Activated CD4-positive, CD25-positive, alpha-beta regulatory T cell (primary cell): ENCODE data around the gene PNPLA2.

Source experiments
- DNase-seq, 4 experiments: peaks; one replicate each; lab custom pipeline; 2025; lab: John Stamatoyannopoulos, UW

The PNPLA2 gene

DNA sequence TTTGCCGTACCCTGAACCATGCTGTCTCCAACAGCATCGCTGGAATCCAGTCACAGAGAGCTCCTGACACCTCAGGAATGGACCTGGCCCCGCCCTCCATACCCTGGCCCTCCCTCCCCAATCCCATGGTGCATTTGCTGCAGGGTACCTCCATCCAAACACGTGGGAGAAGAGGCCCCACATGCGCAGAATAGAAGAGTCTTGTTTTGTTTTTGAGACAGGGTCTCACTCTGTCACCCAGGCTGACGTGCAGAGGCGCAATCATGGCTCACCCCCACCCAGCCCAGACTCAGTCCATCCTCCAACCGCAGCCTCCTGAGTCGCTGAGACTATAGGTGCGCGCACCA, 2.3 kb upstream of the PNPLA2 start:
- DNase-seq: no peak

DNA sequence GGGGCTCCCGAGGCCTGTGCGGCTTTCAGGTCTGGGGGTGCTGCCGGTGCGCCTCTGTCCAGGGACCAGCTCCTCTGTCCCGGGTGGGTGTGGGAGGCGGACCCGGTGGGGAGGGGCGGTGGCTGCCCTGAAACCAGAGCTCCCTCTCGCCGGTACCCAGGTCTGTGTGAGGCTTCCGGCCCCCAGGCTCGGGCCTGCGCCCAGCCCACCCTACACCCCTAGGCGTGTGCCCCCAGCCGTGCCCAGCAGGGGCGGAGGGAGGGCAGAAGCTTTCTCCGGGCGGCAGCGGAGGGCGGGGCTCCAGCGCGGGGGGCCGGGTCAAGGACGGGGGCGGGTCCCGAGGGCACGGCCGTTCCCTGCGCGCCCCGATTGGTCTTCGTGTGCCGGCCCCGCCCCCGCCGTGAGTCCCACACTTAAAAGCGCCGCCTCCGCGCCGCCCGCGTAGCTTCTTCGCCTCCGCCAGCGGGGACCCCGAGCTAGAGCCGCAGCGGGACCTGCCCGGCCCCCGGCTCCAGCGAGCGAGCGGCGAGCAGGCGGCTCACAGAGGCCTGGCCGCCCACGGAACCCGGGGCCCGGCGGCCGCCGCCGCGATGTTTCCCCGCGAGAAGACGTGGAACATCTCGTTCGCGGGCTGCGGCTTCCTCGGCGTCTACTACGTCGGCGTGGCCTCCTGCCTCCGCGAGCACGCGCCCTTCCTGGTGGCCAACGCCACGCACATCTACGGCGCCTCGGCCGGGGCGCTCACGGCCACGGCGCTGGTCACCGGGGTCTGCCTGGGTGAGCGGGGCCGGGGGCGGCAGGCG, 616 bp downstream of the PNPLA2 start:
- peak; percentile 85 to 91 (median 88) for DNase-seq

DNA sequence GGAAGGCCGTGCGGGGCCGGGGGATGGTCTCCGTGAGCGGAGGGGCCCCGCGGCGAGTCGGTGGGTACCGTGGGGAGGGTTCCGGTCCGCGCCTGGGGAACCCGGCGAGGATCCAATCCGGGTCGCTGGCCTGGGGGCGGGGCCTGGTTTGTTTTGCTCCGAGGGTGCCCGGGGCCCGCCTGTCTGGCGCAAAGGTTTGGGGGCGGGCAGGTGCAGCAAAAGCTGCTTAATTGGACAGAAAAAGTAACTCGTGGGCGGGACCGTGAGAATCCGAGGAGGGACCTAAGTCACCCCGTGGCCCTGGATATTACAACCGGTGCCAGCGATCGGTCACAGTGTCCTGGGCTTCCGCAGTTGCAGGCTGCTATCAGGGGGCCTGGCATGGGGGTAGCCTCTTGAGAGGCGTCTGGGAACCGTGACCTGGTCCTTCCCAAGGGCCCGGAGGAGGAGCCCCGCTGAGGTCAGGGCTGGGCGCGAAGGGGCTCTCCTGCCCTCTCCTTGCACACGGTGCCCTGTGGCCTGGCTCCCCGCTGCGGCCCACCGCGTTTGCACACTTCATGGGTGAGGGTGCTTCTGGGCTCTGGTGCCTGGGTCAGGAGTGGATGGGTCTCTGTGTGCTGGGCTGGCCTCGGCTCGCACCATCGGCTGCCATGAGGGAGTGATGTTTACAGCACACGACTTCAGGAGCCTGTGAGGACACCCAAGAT, 1.4 kb downstream of the PNPLA2 start:
- peak; percentile 84 to 96 (median 90) for DNase-seq

DNA sequence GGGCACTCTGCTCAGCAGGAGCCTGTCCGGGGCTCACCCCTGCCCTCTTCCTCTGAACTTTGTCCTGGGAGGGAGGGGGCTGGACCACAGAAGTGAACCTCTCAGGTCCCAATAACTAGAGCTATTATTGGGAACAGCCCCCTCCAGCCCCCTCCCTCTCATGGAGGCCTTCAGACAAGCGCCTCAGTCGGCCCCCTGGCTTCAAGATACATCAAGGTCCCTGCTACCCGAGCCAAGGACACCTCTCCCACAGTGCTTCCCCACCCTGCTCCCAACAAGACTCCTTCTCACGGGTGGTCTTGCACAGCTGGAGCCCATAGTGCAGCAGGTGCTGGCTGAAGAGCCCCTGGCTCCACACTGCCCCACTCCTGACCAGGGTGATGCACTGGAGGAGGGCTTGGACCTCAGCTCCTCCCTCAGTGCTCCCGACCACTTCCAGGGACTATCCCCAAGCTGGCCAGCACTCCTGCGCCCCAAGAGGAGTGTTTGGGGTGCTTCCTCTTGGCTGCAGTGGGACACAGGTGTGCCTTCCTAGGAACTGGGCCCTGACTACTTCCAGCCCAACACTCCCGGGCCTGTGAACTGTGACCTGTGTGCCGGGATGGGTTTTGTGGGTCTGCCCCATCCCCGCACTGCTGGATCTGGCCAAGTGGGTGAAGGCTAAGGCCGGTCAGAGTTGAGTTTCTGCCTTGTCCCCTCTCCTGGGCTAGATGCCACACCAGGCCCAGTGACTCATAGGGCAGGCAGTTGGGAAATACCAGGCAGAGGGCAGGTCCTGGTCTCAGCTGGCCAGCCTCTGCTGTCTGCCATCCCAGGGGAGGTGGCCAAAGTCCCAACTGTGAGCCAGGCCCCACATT, 2.2 kb downstream of the PNPLA2 start:
- no peak for DNase-seq

DNA sequence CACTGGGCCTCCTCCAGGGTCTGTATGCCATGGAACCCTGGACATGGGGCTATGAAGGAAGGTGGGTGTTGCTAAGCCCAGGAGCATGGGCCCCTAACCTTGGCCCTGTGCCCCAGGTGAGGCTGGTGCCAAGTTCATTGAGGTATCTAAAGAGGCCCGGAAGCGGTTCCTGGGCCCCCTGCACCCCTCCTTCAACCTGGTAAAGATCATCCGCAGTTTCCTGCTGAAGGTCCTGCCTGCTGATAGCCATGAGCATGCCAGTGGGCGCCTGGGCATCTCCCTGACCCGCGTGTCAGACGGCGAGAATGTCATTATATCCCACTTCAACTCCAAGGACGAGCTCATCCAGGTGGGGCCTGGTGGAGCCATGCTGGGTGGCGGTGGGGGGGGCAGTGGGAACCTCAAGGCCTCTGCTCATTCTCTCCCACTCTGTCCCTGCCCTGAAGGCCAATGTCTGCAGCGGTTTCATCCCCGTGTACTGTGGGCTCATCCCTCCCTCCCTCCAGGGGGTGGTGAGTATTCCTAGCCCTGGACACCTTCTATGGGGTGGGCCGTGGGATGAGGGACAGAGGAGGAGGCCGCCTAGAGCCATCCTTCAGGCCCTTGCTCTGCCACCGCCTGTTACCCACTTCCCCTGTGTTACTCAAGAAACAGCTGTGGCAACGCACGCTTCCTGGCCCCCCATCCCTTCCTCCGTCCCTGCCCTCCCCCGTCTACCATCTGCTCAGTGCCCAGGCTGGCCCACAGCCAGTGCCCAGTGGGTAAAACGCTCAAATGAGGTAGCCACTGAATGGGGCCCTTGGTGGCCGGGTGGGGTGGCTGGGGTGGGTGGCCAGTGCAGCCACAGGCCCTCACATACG, 3.0 kb downstream of the PNPLA2 start:
- no peak for DNase-seq

DNA sequence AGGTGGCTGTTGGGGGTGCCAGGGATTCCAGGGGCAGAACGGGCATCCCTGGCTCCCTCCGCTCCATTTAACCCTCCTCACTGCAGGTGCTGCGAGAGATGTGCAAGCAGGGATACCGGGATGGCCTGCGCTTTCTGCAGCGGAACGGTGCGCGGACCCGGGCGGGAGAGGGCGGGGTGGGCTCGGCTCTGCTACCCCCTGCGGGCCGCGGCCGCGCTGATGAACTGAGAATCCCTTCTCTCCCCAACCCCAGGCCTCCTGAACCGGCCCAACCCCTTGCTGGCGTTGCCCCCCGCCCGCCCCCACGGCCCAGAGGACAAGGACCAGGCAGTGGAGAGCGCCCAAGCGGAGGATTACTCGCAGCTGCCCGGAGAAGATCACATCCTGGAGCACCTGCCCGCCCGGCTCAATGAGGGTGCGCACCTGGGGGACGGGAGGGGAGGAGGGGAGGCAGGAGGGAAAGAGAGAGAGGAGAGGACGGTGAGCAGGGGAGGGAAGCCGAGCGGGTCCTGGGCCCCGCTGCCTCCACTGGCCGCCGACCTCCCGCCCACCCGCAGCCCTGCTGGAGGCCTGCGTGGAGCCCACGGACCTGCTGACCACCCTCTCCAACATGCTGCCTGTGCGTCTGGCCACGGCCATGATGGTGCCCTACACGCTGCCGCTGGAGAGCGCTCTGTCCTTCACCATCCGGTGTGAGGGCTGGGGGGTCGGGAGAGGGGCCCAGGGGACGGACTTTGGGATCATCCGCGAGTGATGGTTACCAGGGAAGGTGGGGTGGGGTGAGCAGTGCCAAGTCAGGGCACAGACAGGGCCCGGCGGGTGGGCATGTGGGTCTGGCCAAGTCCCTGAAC, 5.0 kb downstream of the PNPLA2 start:
- DNase-seq: no peak

DNA sequence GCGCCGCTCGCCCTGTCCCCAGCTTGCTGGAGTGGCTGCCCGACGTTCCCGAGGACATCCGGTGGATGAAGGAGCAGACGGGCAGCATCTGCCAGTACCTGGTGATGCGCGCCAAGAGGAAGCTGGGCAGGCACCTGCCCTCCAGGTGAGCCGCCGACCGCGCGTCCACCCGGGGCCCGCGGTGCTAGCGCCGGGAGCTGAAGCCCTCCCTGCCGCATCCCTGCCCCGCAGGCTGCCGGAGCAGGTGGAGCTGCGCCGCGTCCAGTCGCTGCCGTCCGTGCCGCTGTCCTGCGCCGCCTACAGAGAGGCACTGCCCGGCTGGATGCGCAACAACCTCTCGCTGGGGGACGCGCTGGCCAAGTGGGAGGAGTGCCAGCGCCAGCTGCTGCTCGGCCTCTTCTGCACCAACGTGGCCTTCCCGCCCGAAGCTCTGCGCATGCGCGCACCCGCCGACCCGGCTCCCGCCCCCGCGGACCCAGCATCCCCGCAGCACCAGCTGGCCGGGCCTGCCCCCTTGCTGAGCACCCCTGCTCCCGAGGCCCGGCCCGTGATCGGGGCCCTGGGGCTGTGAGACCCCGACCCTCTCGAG, 5.7 kb downstream of the PNPLA2 start:
- no peak for DNase-seq

DNA sequence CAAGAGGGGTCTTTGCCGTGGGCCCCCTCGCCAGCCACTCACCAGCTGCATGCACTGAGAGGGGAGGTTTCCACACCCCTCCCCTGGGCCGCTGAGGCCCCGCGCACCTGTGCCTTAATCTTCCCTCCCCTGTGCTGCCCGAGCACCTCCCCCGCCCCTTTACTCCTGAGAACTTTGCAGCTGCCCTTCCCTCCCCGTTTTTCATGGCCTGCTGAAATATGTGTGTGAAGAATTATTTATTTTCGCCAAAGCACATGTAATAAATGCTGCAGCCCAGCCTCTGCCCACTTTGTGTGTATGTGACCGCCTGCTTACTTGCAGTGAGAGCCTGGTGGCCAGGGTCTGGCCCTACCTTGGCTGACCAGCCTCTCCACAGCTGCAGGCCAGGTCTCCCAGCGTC, 6.2 kb downstream of the PNPLA2 start:
- DNase-seq: no peak

DNA sequence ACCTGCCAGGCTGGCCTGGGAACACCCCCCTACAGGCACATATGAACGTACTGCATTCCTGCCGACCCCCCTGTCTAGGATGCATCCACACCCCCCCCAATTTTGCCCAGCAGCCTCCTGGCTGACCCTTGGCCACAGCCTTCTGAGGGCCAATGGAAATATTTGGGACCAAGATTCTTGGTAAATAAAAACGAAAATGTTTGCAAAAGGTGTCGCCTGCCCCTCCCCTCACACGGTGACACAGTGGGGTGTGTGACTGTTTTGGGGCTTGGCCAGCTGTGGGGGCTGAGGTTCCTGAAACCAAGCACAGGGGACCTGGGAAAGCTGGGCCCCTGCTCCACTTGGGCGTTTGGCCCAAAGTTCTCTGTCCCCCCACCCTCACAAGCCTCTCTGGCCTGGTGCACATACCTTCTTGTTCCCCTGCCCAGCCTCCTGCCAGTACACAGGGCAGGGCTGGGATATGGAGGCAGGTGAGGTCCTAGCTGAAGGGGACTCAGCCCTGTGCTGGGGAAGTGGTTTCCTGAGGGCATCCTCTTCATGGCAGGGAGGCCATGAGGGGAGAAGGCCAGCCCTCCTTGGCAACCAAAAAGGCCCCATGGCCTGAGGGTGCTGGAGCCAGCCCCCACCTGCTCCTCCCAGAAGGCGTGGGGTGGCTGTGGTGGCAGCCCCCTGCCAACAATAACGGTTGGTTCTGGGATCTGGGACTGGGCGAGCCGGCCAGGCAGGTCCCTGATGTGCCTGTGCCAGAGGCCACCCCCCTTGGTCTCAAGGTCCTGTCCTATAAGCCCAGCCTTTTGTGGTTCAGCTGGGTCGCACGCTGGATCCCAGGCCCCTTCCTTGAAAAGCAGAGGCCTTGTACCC, 6.9 kb downstream of the PNPLA2 start:
- DNase-seq: no peak

DNA sequence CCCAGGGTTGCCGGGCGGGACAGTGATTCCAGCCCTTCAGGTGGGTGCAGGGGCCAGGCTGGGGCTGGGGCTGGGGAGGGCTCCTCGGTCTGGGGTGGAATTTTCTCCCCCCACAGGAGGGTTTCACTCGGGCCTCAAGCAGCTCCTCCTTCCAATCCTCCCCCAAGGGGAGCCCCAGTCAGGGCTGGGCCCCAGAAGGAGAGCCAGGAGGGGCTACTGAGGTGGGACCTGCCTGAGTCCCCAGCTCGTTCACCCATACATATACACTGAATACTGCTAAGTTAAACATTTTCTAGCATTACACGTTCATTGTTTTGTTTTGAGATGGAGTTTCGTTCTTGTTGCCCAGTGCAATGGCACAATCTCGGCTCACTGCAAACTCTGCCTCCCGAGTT, 7.5 kb downstream of the PNPLA2 start:
- DNase-seq: no peak

DNA sequence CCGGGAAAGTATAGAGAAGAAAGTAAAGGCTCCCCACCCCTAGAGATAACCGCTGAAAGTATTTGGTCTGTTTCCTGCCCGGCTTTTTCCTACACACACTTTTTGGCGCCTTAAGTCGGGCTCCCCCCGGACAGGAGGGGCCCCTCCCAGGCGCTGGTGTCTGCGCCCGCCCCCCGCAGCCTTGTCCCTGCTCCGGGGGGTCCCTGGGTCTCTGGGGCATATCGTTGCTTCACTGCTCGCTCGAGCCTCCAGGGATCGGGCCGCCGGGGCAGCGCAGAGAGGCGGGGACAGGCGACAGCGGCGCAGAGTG, 8.1 kb downstream of the PNPLA2 start:
- DNase-seq: no peak

DNA sequence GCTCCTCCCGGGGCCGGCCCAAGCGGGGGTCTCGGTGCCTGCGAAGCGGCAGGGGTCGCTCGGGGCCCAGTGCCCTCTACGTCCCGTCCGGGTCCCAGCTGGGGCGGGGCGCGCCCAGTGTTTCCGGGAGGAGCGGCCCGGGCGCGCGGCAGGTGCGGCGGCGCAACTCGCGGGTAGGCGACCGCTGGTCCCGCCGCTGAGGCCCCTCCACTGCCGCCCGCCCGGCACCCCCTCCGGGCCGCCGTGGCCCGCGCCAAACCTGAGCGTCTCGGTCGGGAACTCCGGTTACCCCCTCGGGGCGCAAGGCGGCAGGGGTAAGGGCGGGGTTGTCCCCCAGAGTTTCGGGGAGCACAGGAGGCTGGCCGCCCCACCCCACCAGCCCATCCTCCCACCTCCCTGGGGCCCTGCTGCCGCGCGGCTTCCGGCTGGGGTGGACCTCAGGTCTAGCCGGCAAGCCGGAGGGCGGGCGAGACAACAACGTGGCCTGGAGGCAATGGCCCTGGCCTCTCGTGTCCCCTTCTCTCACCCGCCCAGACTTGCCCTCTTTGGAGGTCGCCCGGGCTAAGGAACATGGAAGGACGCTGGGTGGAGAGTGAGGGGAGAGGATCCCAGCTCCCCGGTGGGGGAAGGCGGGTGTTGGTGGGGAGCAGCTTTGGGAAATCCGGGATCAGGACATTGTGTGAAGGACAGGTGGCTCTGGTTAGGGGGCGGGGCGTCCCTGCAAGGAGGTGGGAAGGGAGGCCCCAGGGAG, 8.6 kb downstream of the PNPLA2 start:
- no peak for DNase-seq

DNA sequence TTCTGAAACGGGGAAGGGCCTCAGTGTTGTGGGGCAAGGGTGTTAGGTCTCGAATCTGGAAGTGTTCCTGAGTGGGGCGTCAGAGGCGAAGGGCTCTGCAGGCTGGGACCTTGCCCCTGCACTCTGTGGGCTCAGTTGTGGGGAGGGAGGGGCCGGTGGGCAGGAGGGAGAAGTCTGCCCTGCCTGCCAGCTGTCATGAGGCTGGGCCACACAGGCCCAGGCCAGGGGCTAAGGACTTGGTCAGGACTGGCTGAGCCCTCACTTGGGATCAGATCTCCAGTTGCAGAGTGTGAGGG, 9.1 kb downstream of the PNPLA2 start, which contains the start of gene CRACR2B:
Gene CRACR2B, plus strand, starts transcription at position 23 of the 296 bp plus-strand sequence. CDS start 689 bp downstream, outside the sequence.
- DNase-seq: no peak

DNA sequence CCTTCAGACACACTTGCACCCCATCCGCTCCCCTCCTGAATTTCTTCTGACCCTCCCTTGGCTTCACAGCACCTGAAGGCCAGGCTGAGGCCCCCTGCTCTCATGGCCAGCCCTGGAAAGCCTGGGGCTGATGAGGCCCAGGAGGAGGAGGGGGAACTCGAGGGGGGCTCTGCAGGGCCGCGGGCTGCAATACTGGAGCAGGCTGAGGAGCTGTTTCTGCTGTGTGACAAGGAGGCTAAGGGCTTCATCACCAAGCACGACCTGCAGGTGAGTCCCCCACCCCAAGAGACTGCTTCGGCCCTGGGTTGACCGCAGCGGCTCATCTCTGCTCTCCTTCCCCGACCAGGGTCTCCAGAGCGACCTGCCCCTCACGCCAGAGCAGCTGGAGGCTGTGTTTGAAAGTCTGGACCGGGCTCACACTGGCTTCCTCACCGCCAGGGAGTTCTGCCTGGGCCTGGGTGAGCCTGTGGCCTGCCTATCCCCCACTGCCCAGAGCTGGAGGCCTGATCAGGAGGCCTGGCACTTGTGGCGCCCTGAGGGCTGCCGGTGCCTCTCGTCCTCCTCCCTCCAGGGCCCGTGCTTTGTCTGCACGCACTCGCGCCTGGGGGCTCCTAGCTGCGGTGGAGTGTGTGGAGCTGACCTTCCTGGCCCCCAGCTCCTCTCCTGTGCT, 9.9 kb downstream of the PNPLA2 start:
- DNase-seq: no peak

DNA sequence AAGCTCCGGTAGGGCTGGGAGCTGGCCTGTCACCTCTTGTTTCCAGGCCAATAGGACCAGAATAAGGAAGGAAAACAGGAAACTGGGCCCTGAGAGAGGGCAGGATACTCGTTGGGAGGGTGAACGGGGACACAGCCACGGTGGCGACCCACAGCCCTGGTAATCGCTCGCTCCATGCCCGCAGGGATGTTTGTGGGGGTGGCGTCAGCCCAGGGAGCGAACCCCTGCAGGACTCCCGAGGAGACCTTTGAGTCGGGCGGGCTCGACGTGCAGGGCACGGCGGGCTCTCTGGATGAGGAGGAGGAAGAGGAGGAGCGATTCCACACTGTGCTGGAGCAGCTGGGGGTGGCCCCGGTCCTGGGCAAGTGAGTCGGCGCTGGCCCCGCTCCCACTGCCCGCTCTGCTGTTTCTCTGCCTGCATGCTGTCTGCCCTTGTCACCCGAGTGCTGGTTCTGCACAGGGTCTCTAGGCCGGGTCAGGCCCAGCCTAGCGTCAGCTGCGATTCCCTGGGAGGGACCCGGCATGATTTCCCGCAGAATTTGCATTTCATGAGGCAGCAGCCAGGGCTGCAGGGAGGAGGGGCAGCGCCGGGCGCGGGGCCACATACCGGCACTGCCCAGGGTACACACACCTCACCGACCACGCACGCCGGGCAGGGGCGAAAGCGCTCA, 10.6 kb downstream of the PNPLA2 start:
- no peak for DNase-seq

DNA sequence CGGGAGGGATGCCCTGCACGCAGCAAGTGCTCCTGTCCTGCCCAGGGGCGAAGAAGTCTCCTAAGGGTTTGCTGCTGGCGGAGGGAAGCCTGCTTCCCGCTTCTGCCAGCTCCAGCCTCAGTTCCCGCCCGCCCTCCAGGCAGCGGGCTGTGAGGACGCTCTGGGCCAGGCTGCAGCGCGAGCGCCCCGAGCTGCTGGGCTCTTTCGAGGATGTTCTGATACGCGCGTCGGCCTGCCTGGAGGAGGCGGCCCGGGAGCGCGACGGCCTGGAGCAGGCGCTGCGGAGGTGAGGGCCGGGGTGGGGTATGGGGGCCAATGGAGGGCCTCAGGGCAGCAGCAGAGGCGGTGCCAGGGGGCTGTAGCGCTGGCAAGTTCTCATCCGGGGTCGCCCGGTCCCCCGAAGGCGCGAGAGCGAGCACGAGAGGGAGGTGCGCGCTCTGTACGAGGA, 11.2 kb downstream of the PNPLA2 start:
- DNase-seq: no peak

DNA sequence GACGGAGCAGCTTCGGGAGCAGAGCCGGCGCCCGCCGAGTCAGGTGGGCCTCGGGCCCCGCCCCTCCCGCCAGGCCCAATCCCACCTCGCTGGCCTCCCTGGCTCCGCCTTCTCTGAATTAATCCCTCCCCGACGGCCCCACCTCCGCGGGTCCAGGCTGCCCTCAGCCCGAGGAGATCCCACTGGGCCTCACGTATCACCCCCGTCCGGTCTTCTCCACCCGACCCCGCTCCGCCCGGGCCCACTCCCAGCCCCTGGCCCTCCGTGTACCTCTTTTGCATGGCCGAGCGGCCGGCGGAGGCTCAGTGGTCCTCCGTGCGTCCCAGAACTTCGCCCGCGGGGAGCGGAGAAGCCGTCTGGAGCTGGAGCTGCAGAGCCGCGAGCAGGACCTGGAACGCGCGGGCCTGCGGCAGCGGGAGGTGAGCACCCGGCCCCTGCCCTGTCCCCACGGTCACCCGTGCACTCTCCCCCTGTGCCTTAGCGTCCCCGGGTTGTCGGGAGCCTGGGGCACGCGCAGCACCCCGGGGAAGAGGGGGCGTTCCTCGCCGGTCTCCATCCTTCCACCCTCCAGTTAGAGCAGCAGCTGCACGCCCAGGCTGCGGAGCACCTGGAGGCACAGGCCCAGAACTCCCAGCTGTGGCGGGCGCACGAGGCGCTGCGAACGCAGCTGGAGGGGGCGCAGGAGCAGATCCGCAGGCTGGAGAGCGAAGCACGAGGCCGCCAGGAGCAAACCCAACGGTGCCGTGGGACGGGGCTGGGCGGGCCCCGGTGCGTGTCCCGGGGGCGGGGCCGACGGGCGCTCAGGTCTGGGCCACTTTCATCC, 11.8 kb downstream of the PNPLA2 start:
- peak in 2 of 4 experiments; percentile 21 to 50 for DNase-seq
